IMR-90 (cell line): ENCODE measurements around the gene RYR1. TPM values are rescaled to one million over a fixed set of nuclear protein-coding genes. Genes with fewer than 3 reads are reported as not detected.

Experiments
- ATAC-seq: fragments of 200-7000 bp; cut with Tn5 transposase; 2 replicates; pipeline ENCODE4 v1.9.1; 2020; ENCODE audit warnings: low read depth, mild to moderate bottlenecking, moderate library complexity
- BruUV-seq: library from RNA; stranded (reverse); fragments of 400-500 nt; replicated peaks from 2 replicates; lab custom pipeline; 2021; lab: Mats Ljungman, UMichigan
- CTCF ChIA-PET: fragments of 300-600 bp; formaldehyde crosslinking; extraction: SDS; loops from one replicate; lab custom pipeline; 2021; ENCODE audit warnings: antibody characterized with exemption; lab: Yijun Ruan, JAX
- POLR2A ChIA-PET: fragments of 300-600 bp; sonication (Branson Sonifier 250); formaldehyde crosslinking; loops from one replicate; lab custom pipeline; 2022; ENCODE audit warnings: antibody characterized with exemption; ENCODE audit not compliant: unreplicated experiment; lab: Charles Lee
- DNase-seq: peaks from one replicate; pipeline ENCODE4 v3.0.0; 2013
- H2AFZ ChIP-seq: replicated peaks from 2 replicates; pipeline ENCODE3; 2013; ENCODE audit warnings: low read length, mild to moderate bottlenecking; ENCODE audit not compliant: poor library complexity
- H2AK5ac ChIP-seq: 2 replicates; pipeline ENCODE4 v1.6.1; 2013; ENCODE audit warnings: low read depth, low read length, inconsistent platforms
- H2AK9ac ChIP-seq: replicated peaks from 2 replicates; pipeline ENCODE3; 2013; ENCODE audit warnings: mild to moderate bottlenecking, low read depth, low read length, moderate library complexity; ENCODE audit not compliant: poor library complexity
- H2BK120ac ChIP-seq: 2 replicates; pipeline ENCODE4 v1.6.1; 2013; ENCODE audit warnings: low read depth, low read length, inconsistent platforms
- H2BK15ac ChIP-seq: 3 replicates; pipeline ENCODE4 v1.6.1; 2013; ENCODE audit warnings: low read depth, low read length, inconsistent platforms
- H2BK20ac ChIP-seq: 2 replicates; pipeline ENCODE4 v1.6.1; 2013; ENCODE audit warnings: low read depth, mild to moderate bottlenecking, inconsistent platforms, low read length, moderate library complexity
- H2BK5ac ChIP-seq: 2 replicates; pipeline ENCODE4 v1.6.1; 2013; ENCODE audit warnings: mild to moderate bottlenecking, low read depth, low read length, inconsistent platforms; ENCODE audit not compliant: poor library complexity, severe bottlenecking
- H3K14ac ChIP-seq: replicated peaks from 2 replicates; pipeline ENCODE4 v1.6.1; 2013; ENCODE audit warnings: low read depth, low read length, inconsistent platforms
- H3K18ac ChIP-seq: 2 replicates; pipeline ENCODE4 v1.6.1; 2013; ENCODE audit warnings: low read depth, low read length, control low read depth
- H3K23ac ChIP-seq: 2 replicates; pipeline ENCODE4 v1.6.1; 2013; ENCODE audit warnings: low read depth, low read length, inconsistent platforms
- H3K27ac ChIP-seq: 2 replicates; pipeline ENCODE4 v1.5.1; 2013; ENCODE audit warnings: mild to moderate bottlenecking, control low read depth, low read length; ENCODE audit not compliant: insufficient read depth
- H3K27me3 ChIP-seq: 2 replicates; pipeline ENCODE4 v1.6.1; 2013; ENCODE audit warnings: low read length; ENCODE audit not compliant: control insufficient read depth, insufficient read depth
- H3K36me3 ChIP-seq: 2 replicates; pipeline ENCODE4 v1.6.1; 2013; ENCODE audit warnings: low read length, mixed read lengths; ENCODE audit not compliant: control insufficient read depth, insufficient read depth
- H3K4ac ChIP-seq: 2 replicates; pipeline ENCODE4 v1.6.1; 2013; ENCODE audit warnings: low read depth, low read length, inconsistent platforms
- H3K4me1 ChIP-seq: 2 replicates; pipeline ENCODE4 v1.6.1; 2013; ENCODE audit warnings: low read length, mixed read lengths; ENCODE audit not compliant: control insufficient read depth, insufficient read depth
- H3K4me2 ChIP-seq: 2 replicates; pipeline ENCODE4 v1.6.1; 2013; ENCODE audit warnings: low read depth, mild to moderate bottlenecking, control low read depth, low read length, moderate library complexity
- H3K4me3 ChIP-seq: 2 replicates; pipeline ENCODE4 v1.5.1; 2013; ENCODE audit warnings: low read depth, mild to moderate bottlenecking, control low read depth, low read length, moderate library complexity; ENCODE audit not compliant: insufficient read depth
- H3K56ac ChIP-seq: 2 replicates; pipeline ENCODE4 v1.6.1; 2013; ENCODE audit warnings: low read length, inconsistent platforms; ENCODE audit not compliant: insufficient read depth; ENCODE audit errors: extremely low read depth
- H3K79me1 ChIP-seq, 2 experiments: 2 replicates each; pipeline ENCODE4 v1.6.1; 2013; ENCODE audit warnings: low read length in 2 of 2, inconsistent platforms in 1 of 2, low read depth in 1 of 2
- H3K9ac ChIP-seq: 2 replicates; pipeline ENCODE4 v1.6.1; 2013; ENCODE audit warnings: low read depth, low read length, control low read depth
- H3K9me1 ChIP-seq: 2 replicates; pipeline ENCODE4 v1.6.1; 2013; ENCODE audit warnings: low read length, inconsistent platforms; ENCODE audit not compliant: insufficient read depth
- H3K9me3 ChIP-seq: 2 replicates; pipeline ENCODE4 v1.6.1; 2013; ENCODE audit warnings: low read length; ENCODE audit not compliant: control insufficient read depth, insufficient read depth
- H4K20me1 ChIP-seq: 2 replicates; pipeline ENCODE4 v1.6.1; 2013; ENCODE audit warnings: low read length, inconsistent platforms; ENCODE audit not compliant: insufficient read depth
- H4K5ac ChIP-seq: 2 replicates; pipeline ENCODE4 v1.6.1; 2013; ENCODE audit warnings: mild to moderate bottlenecking, low read depth, low read length, control low read depth
- H4K8ac ChIP-seq, 2 experiments: 2 replicates each; pipeline ENCODE4 v1.6.1; 2013; ENCODE audit warnings: low read depth in 2 of 2, low read length in 2 of 2, control low read depth in 1 of 2, inconsistent platforms in 1 of 2
- H4K91ac ChIP-seq: 2 replicates; pipeline ENCODE4 v1.6.1; 2013; ENCODE audit warnings: low read depth, low read length, inconsistent platforms; ENCODE audit not compliant: insufficient read depth
- BHLHE40 ChIP-seq: fragments of 150-350 bp; IDR thresholded peaks from 2 replicates; pipeline ENCODE4 v1.6.1; 2016; ENCODE audit warnings: mild to moderate bottlenecking, low read depth, low read length
- CEBPB ChIP-seq: IDR thresholded peaks from 2 replicates; pipeline ENCODE4 v1.6.1; 2012; ENCODE audit warnings: low read depth, low read length, improper control_type of control experiment
- CHD1 ChIP-seq: IDR thresholded peaks from 2 replicates; pipeline ENCODE4 v1.6.1; 2012; ENCODE audit warnings: low read depth, low read length, improper control_type of control experiment
- CTCF ChIP-seq: conservative IDR thresholded peaks from 2 replicates; pipeline ENCODE4 v1.5.1; 2012; ENCODE audit warnings: mild to moderate bottlenecking, low read depth, low read length, improper control_type of control experiment
- ELK1 ChIP-seq: fragments of 150-350 bp; IDR thresholded peaks from 2 replicates; pipeline ENCODE4 v1.6.1; 2016; ENCODE audit warnings: low read depth, mild to moderate bottlenecking, low read length, moderate library complexity, borderline replicate concordance
- FOS ChIP-seq: fragments of 150-350 bp; IDR thresholded peaks from 2 replicates; pipeline ENCODE4 v1.6.1; 2016; ENCODE audit warnings: low read depth, low read length
- MAFK ChIP-seq: IDR thresholded peaks from 2 replicates; pipeline ENCODE4 v1.6.1; 2012; ENCODE audit warnings: low read depth, low read length, improper control_type of control experiment
- MAZ ChIP-seq: IDR thresholded peaks from 2 replicates; pipeline ENCODE4 v1.6.1; 2012; ENCODE audit warnings: low read depth, mild to moderate bottlenecking, low read length, improper control_type of control experiment, moderate library complexity, borderline replicate concordance
- MXI1 ChIP-seq: IDR thresholded peaks from 2 replicates; pipeline ENCODE4 v1.6.1; 2012; ENCODE audit warnings: low read depth, mild to moderate bottlenecking, low read length, moderate library complexity, borderline replicate concordance
- NFE2L2 ChIP-seq: fragments of 150-350 bp; IDR thresholded peaks from 2 replicates; pipeline ENCODE4 v1.6.1; 2016; ENCODE audit warnings: low read depth, mild to moderate bottlenecking, low read length
- POLR2A ChIP-seq: IDR thresholded peaks from 2 replicates; pipeline ENCODE4 v1.6.1; 2012; ENCODE audit warnings: mild to moderate bottlenecking, low read depth, low read length
- RAD21 ChIP-seq: IDR thresholded peaks from 2 replicates; pipeline ENCODE4 v1.6.1; 2012; ENCODE audit warnings: low read length, improper control_type of control experiment
- RCOR1 ChIP-seq: IDR thresholded peaks from 2 replicates; pipeline ENCODE4 v1.6.1; 2012; ENCODE audit warnings: mild to moderate bottlenecking, low read length, improper control_type of control experiment; ENCODE audit not compliant: insufficient replicate concordance
- RFX5 ChIP-seq: IDR thresholded peaks from 2 replicates; pipeline ENCODE4 v1.8.0; 2012; ENCODE audit warnings: low read depth, mild to moderate bottlenecking, low read length, moderate library complexity
- SMC3 ChIP-seq: fragments of 150-350 bp; IDR thresholded peaks from 2 replicates; pipeline ENCODE4 v1.6.1; 2016; ENCODE audit warnings: low read depth, mild to moderate bottlenecking, antibody characterized with exemption, low read length, moderate library complexity
- USF2 ChIP-seq: fragments of 150-350 bp; IDR thresholded peaks from 2 replicates; pipeline ENCODE4 v1.6.1; 2017; ENCODE audit warnings: mild to moderate bottlenecking, antibody characterized with exemption, low read length, low read depth
- WGBS, 2 experiments: methylation state at CpG; one replicate each; pipeline versions ENCODE4 v1.1.5 to v1.1.7; 2013; ENCODE audit warnings: missing lambda C conversion rate in 2 of 2; ENCODE audit not compliant: insufficient read length in 1 of 2; ENCODE audit errors: extremely low coverage in 2 of 2; 5-methylcytosine and 5-hydroxymethylcytosine counted together
- dilution Hi-C: fragments of 300-500 bp; cut with HindIII; formaldehyde crosslinking; loops from one replicate; pipeline ENCODE4 v1.14.3; 2018; ENCODE audit warnings: low sequenced_read_pairs; ENCODE audit not compliant: unreplicated experiment
- in situ Hi-C: fragments of 300-500 bp; cut with MboI; formaldehyde crosslinking; loops from 3 replicates; pipeline ENCODE4 v1.14.3; 2019; ENCODE audit warnings: low sequenced_read_pairs, inconsistent platforms, mixed read lengths
- intact Hi-C: fragments of 100-400 bp; cut with micrococcal nuclease; formaldehyde crosslinking; loops from 2 replicates; pipeline ENCODE4 v1.10.0; 2022
- polyA plus RNA-seq, 3 experiments: library from polyadenylated mRNA; depleted of rRNA; stranded (reverse); fragments of >200 nt; gene quantifications; 2 replicates each; pipeline ENCODE4 v1.2.3, GENCODE V29; 2012; ENCODE audit warnings: low replicate concordance in 1 of 3
- total RNA-seq: library from RNA; depleted of rRNA; stranded (reverse); fragments of >200 nt; gene quantifications from 2 replicates; pipeline ENCODE4 v1.2.3, GENCODE V29; 2012

Gene RYR1
- total and polyA plus RNA-seq, 2 of the 4 experiments (the other 2 are of a cell fraction): not detected

GRCh38 chr19:38615007-38615581 is 181.6 kb downstream of the RYR1 start:
- ATAC-seq (no peak), DNase-seq (no peak)
- ChIA-PET CTCF (no interaction called here), POLR2A (no interaction called here)
- Histone ChIP-seq H2BK15ac (no peak overlapping the region), H3K4me1 (peaks cover 6% of the 10 kb centered on the region; the same call in 1 of the 2 replicates), H3K23ac (no peak overlapping the region), H3K18ac (no peak overlapping the region), H3K9me1 (peaks cover 4% of the 10 kb centered on the region), H2BK120ac (no peak overlapping the region), H3K4me2 (no peak overlapping the region), H3K4me3 (no peak overlapping the region), H3K9me3 (no peaks in the 10 kb centered on the region), H3K4ac (no peak overlapping the region), H4K5ac (no peak overlapping the region), H3K27ac (no peak overlapping the region), H3K9ac (no peak overlapping the region), H3K14ac (no peak overlapping the region), H2BK5ac (no peak overlapping the region), H4K91ac (no peak overlapping the region), H2AFZ (no peak overlapping the region), H4K20me1 (peaks cover 6% of the 10 kb centered on the region; the same call in 1 of the 2 replicates), H2AK5ac (no peak overlapping the region), H4K8ac (no peak overlapping the region), H3K27me3 (no peaks in the 10 kb centered on the region; the same call in 1 of the 2 replicates), H3K79me1 (peaks cover 9 to 16% of the 10 kb centered on the region in 2 experiments; a peak in 3 of 4 replicates), H2AK9ac (no peak overlapping the region), H3K56ac (no peak overlapping the region), H3K36me3 (no peaks in the 10 kb centered on the region), H2BK20ac (no peak overlapping the region)
- in situ Hi-C loops: no loop called here
- intact Hi-C loops: no loop called here
- TF ChIP-seq NFE2L2: no peak
- TF ChIP-seq CHD1: no peak
- TF ChIP-seq FOS: no peak
- TF ChIP-seq POLR2A: no peak
- TF ChIP-seq CTCF: no peak
- TF ChIP-seq MAZ: no peak
- no peak for TF ChIP-seq RFX5
- TF ChIP-seq USF2: no peak
- no peak for TF ChIP-seq CEBPB
- no peak for TF ChIP-seq BHLHE40
- no peak for TF ChIP-seq MXI1
- no peak for TF ChIP-seq RAD21
- no peak for TF ChIP-seq MAFK
- no peak for TF ChIP-seq RCOR1
- TF ChIP-seq ELK1: no peak
- no peak for TF ChIP-seq SMC3
- BruUV-seq: no TSS peak
- 43% methylated on average over 3 of the region's 7 CpGs; no CpG with 5 or more reads in 1 of the 2 experiments for WGBS, 2 experiments
- dilution Hi-C loops: no loop called here
